AG10803 (cell line): ENCODE measurements around the gene ERRFI1.

Source experiments
- DNase-seq: peaks from one replicate; pipeline ENCODE4 v3.0.0; 2010; ENCODE audit warnings: low read depth
- H3K4me3 ChIP-seq: 2 replicates; pipeline ENCODE4 v1.5.1; 2011; ENCODE audit warnings: mild to moderate bottlenecking, low read length, control low read depth
- CTCF ChIP-seq: conservative IDR thresholded peaks from 2 replicates; pipeline ENCODE4 v1.5.1; 2011; ENCODE audit warnings: mild to moderate bottlenecking, low read length, control low read depth, inconsistent platforms

ERRFI1 gene

GRCh38 chr1:8013800-8014199, 12.3 kb downstream of the ERRFI1 start:
- no peak overlapping the region for H3K4me3 ChIP-seq
- TF ChIP-seq CTCF, result no peak
- DNase-seq, result no peak

- no peak for TF ChIP-seq CTCF
- no peak overlapping the region for H3K4me3 ChIP-seq
- no peak for DNase-seq
These were observed 12.7 kb downstream of the ERRFI1 start for GRCh38 chr1:8013399-8013798.

- no peak overlapping the region for H3K4me3 ChIP-seq
- DNase-seq, result no peak
- TF ChIP-seq CTCF, result no peak
These were observed 13.2 kb downstream of the ERRFI1 start for GRCh38 chr1:8012955-8013354.

GRCh38 chr1:8011923-8012858, 13.9 kb downstream of the ERRFI1 start:
- H3K4me3 ChIP-seq, result no peak overlapping the region
- TF ChIP-seq CTCF, result no peak
- no peak for DNase-seq

GRCh38 chr1:8011016-8011415, 15.1 kb downstream of the ERRFI1 start:
- no peak overlapping the region for H3K4me3 ChIP-seq
- no peak for TF ChIP-seq CTCF
- no peak for DNase-seq

GRCh38 chr1:8010080-8010664, 15.9 kb downstream of the ERRFI1 start:
- no peak for TF ChIP-seq CTCF
- DNase-seq, result no peak
- H3K4me3 ChIP-seq, result no peak overlapping the region
